Osteocyte (in vitro differentiated cells): ENCODE results near the gene ZFYVE28. TPM values are rescaled to one million over a fixed set of nuclear protein-coding genes. Genes with fewer than 3 reads are reported as not detected.

Experiments used
- DNase-seq: peaks from one replicate; pipeline ENCODE4 v3.0.0; 2021; ENCODE audit warnings: mixed read lengths; ENCODE audit not compliant: unreplicated experiment; ENCODE audit errors: extremely low spot score
- H3K27ac Mint-ChIP-seq: one replicate; pipeline ENCODE4 v1.8.0; 2021; ENCODE audit warnings: mild to moderate bottlenecking, mixed read lengths; ENCODE audit not compliant: unreplicated experiment
- H3K27me3 Mint-ChIP-seq: one replicate; pipeline ENCODE4 v1.8.0; 2021; ENCODE audit warnings: mixed read lengths; ENCODE audit not compliant: unreplicated experiment
- H3K36me3 Mint-ChIP-seq: one replicate; pipeline ENCODE4 v1.8.0; 2021; ENCODE audit warnings: mixed read lengths; ENCODE audit not compliant: unreplicated experiment
- H3K4me1 Mint-ChIP-seq: one replicate; pipeline ENCODE4 v1.8.0; 2021; ENCODE audit warnings: mixed read lengths; ENCODE audit not compliant: unreplicated experiment
- H3K4me3 Mint-ChIP-seq: one replicate; pipeline ENCODE4 v1.8.0; 2021; ENCODE audit warnings: mild to moderate bottlenecking, moderate library complexity, mixed read lengths; ENCODE audit not compliant: unreplicated experiment
- H3K9me3 Mint-ChIP-seq: one replicate; pipeline ENCODE4 v1.8.0; 2021; ENCODE audit warnings: mixed read lengths; ENCODE audit not compliant: unreplicated experiment
- total RNA-seq: library from RNA; stranded (reverse); gene quantifications from 2 replicates; pipeline ENCODE4 v1.2.1, GENCODE V29; 2021
- TF ChIP-seq, protein P1 (sequence below): fragments of 200-600 bp; sonication (generic); IDR thresholded peaks from 2 replicates; pipeline ENCODE4 v1.5.0; 2021; ENCODE audit warnings: antibody characterized with exemption, mild to moderate bottlenecking, moderate library complexity

ZFYVE28 gene
- total RNA-seq, 1 donor from 2014 or later: 3.4 TPM

DNA sequence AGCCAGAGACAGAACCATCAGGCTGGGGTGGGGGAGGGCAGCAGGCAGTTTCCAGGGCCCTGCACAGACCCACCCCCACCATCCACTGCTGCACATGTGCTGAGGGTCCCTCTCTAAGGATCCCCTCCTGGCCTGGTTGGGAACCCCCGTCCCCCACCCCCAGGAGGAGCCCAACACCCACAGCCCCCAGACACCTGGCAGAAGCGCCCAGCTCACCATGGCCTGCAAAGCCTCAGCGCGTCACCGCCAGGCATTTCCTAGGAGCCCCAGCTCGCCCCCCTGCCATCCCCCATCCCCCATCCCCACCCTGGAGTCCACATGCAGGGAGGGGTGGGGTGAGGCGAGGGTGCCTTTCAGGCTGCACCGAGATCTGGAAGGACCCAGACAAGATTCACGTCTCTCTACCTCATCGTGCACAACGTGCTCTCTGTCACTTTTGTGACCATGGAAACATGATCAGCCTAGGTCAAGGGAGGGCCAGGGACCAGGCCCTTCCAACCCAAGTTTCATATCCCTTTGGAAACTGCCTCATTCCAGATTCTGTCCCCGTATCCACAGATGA lies 165.8 kb downstream of the ZFYVE28 start:
- TF ChIP-seq, protein P1, sequence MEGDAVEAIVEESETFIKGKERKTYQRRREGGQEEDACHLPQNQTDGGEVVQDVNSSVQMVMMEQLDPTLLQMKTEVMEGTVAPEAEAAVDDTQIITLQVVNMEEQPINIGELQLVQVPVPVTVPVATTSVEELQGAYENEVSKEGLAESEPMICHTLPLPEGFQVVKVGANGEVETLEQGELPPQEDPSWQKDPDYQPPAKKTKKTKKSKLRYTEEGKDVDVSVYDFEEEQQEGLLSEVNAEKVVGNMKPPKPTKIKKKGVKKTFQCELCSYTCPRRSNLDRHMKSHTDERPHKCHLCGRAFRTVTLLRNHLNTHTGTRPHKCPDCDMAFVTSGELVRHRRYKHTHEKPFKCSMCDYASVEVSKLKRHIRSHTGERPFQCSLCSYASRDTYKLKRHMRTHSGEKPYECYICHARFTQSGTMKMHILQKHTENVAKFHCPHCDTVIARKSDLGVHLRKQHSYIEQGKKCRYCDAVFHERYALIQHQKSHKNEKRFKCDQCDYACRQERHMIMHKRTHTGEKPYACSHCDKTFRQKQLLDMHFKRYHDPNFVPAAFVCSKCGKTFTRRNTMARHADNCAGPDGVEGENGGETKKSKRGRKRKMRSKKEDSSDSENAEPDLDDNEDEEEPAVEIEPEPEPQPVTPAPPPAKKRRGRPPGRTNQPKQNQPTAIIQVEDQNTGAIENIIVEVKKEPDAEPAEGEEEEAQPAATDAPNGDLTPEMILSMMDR: no peak
- Mint-ChIP-seq H3K27me3 (no peaks in the 10 kb centered on the region), H3K27ac (no peak overlapping the region), H3K36me3 (peaks cover 27% of the 10 kb centered on the region), H3K4me3 (no peak overlapping the region), H3K4me1 (peaks cover 5% of the 10 kb centered on the region), H3K9me3 (no peaks in the 10 kb centered on the region)
- DNase-seq: no peak

- peaks cover 2% of the 10 kb centered on the region for H3K4me1 Mint-ChIP-seq
- H3K27me3 Mint-ChIP-seq: no peaks in the 10 kb centered on the region
- no peak overlapping the region for H3K4me3 Mint-ChIP-seq
- H3K36me3 Mint-ChIP-seq: peaks cover 26% of the 10 kb centered on the region
- H3K9me3 Mint-ChIP-seq: no peaks in the 10 kb centered on the region
- no peak overlapping the region for H3K27ac Mint-ChIP-seq
- TF ChIP-seq, protein P1: no peak
- DNase-seq: peak; percentile 81
These were observed 166.5 kb downstream of the ZFYVE28 start for GRCh38 chr4:2251795-2252529.

GRCh38 chr4:2251073-2251794 lies 167.2 kb downstream of the ZFYVE28 start:
- no peak overlapping the region for H3K27ac Mint-ChIP-seq
- peaks cover 23% of the 10 kb centered on the region for H3K36me3 Mint-ChIP-seq
- no peak for DNase-seq
- no peaks in the 10 kb centered on the region for H3K9me3 Mint-ChIP-seq
- TF ChIP-seq, protein P1: no peak
- no peaks in the 10 kb centered on the region for H3K4me1 Mint-ChIP-seq
- no peak overlapping the region for H3K4me3 Mint-ChIP-seq
- H3K27me3 Mint-ChIP-seq: no peaks in the 10 kb centered on the region

DNA sequence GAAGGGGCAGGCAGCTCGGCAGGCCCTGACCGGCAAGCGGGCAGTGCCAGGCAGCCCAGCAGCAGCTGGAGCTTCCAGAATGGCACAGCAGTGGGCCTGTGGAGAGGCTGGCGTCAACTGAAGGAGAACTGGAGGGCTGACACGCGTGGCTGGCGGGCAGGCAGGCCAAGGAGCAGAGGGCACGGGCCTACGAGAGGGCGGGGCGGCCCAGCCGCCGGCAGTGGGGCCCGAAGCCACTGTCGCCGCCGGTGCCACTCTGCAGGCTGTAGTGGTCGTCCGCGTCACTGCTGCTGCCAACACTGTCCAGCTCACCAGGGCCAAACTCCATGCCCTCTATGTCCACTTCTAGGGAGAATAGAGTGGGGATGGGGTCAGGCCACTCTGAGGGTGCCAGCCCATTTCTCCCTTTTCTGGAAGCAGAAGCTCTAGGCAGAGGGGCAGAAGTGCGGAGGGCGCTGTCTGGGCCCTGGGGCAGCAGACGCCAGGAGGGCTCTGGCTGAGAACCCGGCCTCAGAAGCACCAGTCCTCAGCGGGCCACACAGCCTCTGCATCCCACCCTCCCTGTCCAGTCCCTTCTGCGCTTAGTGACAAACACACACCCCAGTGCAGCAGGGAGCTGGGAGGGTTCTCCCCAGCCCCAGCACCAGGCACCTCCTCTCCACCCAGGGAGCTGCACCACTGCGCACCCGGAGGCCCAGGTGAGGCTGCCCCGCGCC lies 167.9 kb downstream of the ZFYVE28 start:
- Mint-ChIP-seq H3K9me3 (no peaks in the 10 kb centered on the region), H3K36me3 (peaks cover 23% of the 10 kb centered on the region)
- TF ChIP-seq, protein P1: no peak

More for the DNA sequence above, 167.9 kb downstream of the ZFYVE28 start:
- Mint-ChIP-seq H3K4me1 (peaks cover under 1% of the 10 kb centered on the region), H3K27ac (no peak overlapping the region), H3K4me3 (no peak overlapping the region), H3K27me3 (no peaks in the 10 kb centered on the region)
- peak; percentile 83 for DNase-seq
